Cardiac fibroblast (primary cell): ENCODE data around the gene DBH.

Experiments
- DNase-seq, 2 donors: peaks; one replicate each; pipeline versions ENCODE4 v3.0.0 to v3.0.0-alpha.2; 2010; ENCODE audit warnings: low read depth in 2 of 2
- H3K4me3 ChIP-seq, 2 donors: replicated peaks in 1 of 2; 1 replicate in 1 of 2; 2 replicates in 1 of 2; pipeline ENCODE4 v1.5.1; 2011; ENCODE audit warnings: low read depth in 2 of 2, low read length in 2 of 2, mild to moderate bottlenecking in 2 of 2, moderate library complexity in 1 of 2
- TF ChIP-seq, protein P1 (sequence below): IDR thresholded peaks from one replicate; pipeline ENCODE4 v1.5.1; 2011; ENCODE audit warnings: low read depth, mild to moderate bottlenecking, low read length, inconsistent platforms

Gene DBH

DNA sequence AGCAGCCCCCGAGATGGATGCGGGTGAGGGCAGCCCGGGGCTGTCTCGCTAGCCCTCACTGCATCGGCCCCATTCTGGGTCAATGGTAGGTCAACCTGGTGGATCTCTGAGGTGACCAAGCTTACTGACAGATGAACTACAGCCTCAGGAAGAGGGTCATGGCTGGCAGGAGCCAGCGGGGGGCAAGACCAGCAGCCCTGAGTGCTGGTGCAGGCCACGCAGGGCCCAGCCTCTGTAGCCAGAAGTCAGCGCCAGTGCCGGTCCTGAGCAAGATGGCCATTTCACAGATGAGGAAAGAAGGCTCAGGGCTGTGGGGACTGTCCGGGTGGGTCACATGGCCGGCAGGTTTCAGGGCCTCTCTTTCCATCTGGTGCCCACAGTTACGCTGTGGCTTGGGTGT is 5.1 kb upstream of the DBH start:
- TF ChIP-seq, protein P1, sequence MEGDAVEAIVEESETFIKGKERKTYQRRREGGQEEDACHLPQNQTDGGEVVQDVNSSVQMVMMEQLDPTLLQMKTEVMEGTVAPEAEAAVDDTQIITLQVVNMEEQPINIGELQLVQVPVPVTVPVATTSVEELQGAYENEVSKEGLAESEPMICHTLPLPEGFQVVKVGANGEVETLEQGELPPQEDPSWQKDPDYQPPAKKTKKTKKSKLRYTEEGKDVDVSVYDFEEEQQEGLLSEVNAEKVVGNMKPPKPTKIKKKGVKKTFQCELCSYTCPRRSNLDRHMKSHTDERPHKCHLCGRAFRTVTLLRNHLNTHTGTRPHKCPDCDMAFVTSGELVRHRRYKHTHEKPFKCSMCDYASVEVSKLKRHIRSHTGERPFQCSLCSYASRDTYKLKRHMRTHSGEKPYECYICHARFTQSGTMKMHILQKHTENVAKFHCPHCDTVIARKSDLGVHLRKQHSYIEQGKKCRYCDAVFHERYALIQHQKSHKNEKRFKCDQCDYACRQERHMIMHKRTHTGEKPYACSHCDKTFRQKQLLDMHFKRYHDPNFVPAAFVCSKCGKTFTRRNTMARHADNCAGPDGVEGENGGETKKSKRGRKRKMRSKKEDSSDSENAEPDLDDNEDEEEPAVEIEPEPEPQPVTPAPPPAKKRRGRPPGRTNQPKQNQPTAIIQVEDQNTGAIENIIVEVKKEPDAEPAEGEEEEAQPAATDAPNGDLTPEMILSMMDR, result no peak
- no peak for DNase-seq
- H3K4me3 ChIP-seq, result no peak overlapping the region

DNA sequence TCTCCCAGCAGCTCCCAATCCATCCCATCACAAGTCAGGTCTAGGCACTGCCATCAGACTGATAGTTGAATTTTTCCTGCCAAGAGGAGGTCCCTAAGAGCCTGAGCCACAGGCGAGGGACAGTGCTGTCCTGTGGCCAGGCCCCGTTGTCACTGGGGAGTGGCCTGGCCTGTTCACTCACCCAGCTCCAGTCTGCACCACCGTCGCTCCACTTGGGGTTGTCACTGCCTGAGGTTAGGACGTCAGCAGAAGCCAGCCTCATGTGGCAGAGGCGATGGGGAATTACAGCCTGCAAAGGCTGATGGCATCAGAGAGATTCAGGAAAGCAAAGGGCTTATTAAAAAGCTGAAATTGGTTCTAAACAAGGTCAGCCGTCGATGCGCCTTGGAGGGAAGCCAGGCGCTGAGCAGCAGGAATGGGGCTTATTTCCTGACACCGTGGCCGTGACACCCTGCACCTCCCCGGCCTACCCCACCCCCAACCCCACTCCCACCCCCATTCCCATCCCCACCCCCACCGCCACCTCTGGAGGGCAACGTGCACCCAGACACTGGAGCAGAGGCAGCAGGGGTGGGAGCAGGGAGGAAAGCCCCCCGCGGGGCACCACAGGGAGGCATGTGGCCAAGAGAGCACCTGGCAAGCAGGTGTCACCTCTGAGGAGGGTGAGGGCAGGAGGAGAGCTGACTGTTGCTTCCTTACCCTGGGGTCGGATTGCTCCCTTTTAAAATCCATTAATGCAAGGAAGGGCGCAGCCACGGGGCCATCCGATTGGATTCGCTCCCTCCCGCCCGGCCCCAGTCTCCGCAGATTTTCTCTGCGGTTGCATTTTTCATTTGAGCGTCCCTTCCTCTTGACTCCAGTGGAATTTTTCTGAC is 3.1 kb upstream of the DBH start:
- TF ChIP-seq, protein P1, result no peak
- H3K4me3 ChIP-seq, result no peak overlapping the region
- DNase-seq, result no peak

DNA sequence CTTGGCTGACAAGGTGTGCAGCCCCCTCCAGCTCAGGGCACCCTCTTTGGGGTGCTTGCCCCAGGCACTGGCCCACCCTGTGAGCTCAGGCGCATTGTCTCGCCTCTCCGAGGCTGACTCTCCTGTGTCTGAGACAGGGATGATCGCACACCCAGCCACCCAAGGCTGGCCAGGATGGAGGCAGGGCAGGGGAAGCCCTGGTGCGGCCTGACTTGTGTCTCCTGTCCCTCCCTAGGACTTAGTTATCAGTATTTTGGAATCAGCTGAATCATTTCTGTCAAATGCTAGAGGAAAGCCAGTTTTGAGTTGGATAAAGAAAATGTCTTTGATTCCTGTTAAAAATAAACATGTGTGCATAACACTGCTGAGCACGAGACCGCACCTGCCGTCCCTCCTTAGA is 2.5 kb upstream of the DBH start:
- TF ChIP-seq, protein P1, result no peak

DNA sequence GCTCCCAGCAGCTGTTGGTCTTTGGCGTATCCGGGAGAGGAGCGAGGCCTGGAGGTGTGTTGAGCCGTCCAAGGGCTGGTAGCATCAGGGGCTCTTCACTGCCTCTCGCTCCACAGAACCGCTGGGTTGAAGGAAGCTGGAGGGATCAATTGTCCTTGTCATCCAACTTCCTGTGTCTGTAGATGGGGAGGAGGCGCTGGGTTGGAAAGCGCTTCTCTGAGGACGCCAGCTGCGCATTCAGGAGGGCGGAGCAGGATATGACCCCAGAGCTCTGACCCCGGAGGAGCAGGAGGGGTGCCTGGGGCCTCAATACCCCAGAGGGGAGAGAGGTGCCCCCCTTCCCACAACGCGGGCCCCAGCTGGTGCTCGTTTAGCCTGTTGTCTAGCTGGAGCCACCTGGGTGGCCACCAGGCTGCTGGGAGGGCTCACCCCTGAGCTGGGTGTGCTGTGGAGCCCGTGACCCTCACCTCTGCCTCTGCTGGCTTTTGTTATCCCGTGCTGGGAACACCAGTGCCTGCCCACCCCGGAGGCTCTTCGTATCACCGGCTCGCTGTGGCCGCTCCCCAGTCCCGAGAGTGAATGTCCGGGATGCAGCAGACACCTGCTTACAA is 2.0 kb upstream of the DBH start:
- TF ChIP-seq, protein P1, result no peak
- H3K4me3 ChIP-seq, result no peak overlapping the region
- no peak for DNase-seq

More for the DNA sequence above, 2.5 kb upstream of the DBH start:
- no peak for DNase-seq
- H3K4me3 ChIP-seq, result no peak overlapping the region

DNA sequence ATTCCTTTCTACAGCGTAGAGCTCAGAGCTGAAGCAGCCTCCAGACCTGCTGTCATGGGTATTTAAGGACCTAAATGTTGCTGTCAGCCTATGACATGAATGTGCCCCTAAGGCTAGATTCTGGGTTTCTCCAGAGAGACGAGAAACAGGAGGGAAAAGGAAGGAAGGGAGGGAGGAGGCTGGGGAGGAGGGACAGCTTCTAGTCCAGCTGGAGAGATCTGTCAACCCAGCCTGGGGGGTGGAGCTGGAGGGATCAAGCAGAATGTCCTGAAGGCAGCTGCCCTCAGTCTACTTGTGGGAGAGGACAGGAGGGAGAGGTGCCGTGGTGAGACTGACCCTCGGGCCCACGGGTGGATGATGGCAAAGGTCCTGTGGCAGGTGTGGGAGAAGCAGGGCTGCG is 1.1 kb upstream of the DBH start:
- no peak overlapping the region for H3K4me3 ChIP-seq
- TF ChIP-seq, protein P1, result no peak
- no peak for DNase-seq

DNA sequence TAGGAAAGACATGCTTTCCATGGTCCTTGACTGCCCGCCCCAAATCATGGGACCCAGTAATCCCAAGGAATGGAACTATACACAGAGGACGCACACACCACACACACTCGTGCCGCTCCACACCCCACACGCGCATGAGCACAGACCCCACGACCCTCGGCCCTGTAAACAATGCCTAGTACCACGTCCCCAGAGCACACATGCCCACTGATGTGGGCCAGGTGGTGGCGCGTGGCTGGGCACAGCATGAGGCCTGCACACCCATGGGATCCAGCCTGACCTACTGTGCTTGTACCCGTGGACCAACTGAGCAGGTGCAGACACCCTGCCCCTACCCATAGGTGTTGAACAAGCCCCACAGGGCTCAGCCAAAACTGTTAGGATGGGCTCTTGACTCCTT is 739 bp downstream of the DBH start:
- no peak overlapping the region for H3K4me3 ChIP-seq
- no peak for DNase-seq
- TF ChIP-seq, protein P1, result no peak
